ENCODE data around the gene ABAT.
A peak's percentile ranks its signal among the peaks of the same experiment; 100 is the strongest.
"Not testable (repeated sequence)": the region's sequence is repeated elsewhere in the genome, so short reads cannot be mapped to it uniquely, and the experiment has no call there.

ABAT gene

DNA sequence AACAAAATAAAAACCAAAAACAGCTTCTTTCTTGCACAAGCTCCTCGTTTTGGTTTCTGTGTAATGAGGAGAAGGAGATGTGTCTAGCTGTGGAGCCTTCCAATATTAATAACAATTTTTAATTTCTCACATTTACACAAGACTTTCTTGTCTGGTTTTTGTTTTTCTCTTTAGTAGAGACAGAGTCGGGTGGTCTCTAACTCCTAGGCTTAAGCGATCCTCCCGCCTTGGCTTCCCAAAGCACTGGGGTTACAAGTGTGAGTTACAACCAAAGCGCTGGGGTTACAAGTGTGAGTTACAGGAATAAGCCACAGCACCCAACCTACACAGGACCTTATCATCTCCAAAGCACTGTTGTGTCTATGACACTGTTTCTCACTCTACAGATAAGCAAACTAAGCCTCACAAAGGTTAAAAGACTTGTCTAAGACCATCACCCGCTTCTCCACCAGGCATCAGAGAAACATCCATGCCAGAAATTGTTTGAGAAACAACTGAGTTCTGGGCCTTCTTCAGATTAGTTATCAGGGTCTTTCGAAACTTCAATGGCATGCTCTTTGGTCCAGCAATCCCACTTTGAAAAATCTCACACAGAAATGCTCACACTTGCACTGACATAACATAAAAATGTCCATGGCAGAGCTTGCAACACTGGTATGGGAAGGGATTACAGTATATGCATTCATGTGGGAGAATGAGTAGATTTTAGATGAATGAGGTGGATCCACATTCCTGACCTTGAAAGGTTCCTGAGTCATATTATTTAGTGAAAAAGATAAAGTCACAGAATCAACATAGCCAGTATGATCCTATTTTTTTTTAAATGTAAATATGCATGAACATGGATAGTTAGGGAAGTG lies 3.9 kb downstream of the ABAT start:
- DNase-seq (ENCODE audit: low spot score) = no peak

GRCh38 chr16:8679151-8679550 lies 4.7 kb downstream of the ABAT start:
- FAIRE-seq (no peak), DNase-seq (ENCODE audit: low spot score) (no peak)

More for the DNA sequence above, 3.9 kb downstream of the ABAT start:
- FAIRE-seq = no peak

DNA sequence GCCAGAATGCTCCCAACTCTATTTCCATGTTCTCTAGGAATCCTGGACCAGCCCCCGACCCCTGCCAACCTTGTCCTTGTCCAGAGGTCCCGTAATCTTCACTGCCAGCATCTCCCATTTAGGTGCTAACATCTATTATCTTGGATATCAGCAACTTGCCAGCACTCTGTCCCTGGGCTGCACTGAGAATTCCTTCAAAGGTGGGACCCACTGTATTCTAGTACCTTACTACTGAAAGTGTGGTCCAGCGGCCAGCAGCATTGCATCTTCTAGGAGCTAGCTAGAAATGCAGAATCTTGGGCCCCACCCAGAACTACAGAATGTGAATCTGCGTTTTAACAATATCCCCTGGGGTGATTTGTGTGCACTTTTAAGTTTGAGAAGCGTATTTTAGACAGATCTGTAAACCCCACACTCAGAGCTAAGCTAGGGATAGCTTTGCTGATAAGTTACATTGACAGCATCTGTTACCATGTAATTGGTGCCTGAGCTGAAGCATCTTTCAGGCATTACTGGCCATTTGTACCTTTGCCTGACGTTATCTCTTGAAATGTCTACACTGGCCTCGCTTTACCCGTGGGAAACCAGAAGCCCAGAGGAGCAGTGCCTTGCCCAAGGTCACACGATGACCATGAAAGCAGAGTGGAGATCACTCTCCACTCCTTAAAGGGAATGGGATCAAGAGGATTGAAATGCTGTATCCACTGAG lies 8.3 kb downstream of the ABAT start:
- FAIRE-seq (no peak), DNase-seq (ENCODE audit: low spot score) (no peak)

DNA sequence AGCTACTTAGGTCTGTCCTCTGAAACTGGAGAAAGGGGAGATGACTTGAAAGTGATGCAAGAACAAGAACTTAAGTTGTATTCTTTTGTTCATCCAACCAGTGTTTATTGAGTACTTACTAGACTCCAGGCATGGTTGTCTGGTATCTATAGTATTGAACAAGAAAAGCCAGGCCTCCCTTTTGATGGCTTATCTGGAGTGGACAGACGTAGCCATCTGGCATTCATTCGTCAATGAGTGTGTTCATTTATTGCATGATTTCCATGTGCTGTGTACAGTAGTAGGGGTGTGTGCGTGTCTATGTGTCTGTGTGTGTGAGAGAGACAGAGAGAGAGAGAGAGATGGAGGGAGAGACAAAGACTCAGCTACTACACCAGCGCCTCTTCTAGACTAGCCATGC lies 9.2 kb downstream of the ABAT start:
- FAIRE-seq = no peak
- DNase-seq (ENCODE audit: low spot score) = no peak

DNA sequence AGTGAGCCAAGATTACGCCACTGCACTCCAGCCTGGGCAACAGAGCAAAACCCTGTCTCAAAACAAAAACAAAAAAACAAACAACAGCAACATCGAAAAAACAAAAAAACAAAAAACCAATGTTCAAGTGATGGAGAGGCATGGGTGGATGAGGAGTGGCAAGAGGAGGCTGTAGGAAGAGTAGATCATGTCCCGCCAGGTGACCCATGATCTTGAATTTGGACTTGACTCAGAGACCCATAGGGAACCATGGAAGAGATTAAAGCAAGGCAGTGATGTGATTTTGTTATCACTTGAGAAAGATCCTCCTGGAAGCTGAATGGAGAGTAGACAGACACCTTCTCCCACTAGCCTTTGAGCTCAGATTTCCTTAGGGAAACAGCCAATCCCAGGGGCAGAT lies 11.2 kb downstream of the ABAT start:
- FAIRE-seq (no peak), DNase-seq (ENCODE audit: low spot score) (no peak)

GRCh38 chr16:8686031-8686621 lies 11.7 kb downstream of the ABAT start:
- FAIRE-seq (no peak), DNase-seq (ENCODE audit: low spot score) (no peak)

DNA sequence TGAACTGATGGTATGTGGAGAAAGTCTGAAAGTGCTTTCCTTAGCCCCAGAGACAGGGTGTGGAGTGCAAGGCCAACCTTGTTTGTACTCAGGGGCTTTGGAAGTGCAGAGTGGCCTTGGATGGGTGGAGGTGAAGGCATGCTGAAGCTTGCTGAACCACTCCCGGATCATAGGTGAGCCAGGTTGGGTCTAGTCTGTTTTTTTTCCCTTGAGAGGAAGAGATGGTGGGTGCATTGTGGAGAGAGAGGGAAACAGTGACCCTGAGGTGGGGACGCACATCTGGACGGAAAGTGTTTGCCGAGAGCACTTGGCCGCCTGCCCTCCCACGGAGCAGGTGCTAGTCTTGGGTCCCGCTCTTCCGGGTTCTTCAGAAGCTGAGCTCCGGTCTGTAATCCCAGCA lies 12.5 kb downstream of the ABAT start:
- FAIRE-seq (no peak), DNase-seq (ENCODE audit: low spot score) (no peak)

GRCh38 chr16:8689686-8690085 lies 15.3 kb downstream of the ABAT start:
- no peak for FAIRE-seq
- no peak for DNase-seq (ENCODE audit: low spot score)

GRCh38 chr16:8691728-8692127 lies 17.3 kb downstream of the ABAT start:
- DNase-seq (ENCODE audit: low spot score) (no peak), FAIRE-seq (peak; percentile 32)

GRCh38 chr16:8694795-8695728 lies 20.6 kb downstream of the ABAT start:
- FAIRE-seq = no peak
- no peak for DNase-seq (ENCODE audit: low spot score)

- FAIRE-seq = no peak
- no peak for DNase-seq (ENCODE audit: low spot score)
These were observed 22.5 kb downstream of the ABAT start for GRCh38 chr16:8696880-8697279.

DNA sequence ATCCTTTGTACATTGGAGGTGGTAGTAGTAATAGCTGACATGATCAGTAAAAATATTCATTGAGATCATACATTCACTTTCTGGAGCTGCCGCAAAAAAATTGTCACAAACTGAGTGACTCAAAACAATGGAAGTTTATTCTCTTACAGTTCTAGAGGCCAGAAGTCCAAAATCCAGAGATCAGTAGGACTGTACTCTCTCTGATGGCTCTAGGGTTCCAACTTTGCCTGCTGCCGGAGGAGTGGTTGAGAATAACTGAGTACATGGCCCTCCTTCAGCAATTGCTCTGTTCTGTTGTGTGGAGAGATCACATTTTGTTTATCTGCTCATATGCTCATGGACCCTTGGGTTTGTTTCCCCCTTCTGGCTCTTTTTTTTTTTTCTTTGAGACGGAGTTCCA lies 23.5 kb downstream of the ABAT start:
- no peak for FAIRE-seq

DNA sequence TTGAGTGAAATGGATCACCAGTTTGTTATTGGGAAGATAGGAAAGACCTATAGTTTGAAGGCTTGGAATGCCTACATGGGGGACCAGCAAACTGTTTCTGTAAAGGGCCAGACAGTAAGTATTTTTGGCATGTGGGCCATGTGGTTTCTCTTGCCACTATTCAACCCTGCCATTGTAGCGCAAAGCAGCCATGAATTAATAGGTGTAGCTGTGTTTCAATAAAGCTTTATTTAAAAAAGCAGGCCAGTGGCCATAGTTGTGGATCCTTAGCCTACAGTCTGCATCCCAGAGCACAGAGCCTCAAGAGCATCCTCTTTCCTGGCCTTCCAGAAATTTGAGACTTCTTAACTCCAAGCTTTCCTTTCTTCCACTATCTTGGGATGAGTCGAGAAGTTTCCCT lies 29.3 kb downstream of the ABAT start:
- no peak for DNase-seq (ENCODE audit: low spot score)
- no peak for FAIRE-seq

More for the DNA sequence above, 23.5 kb downstream of the ABAT start:
- no peak for DNase-seq (ENCODE audit: low spot score)

DNA sequence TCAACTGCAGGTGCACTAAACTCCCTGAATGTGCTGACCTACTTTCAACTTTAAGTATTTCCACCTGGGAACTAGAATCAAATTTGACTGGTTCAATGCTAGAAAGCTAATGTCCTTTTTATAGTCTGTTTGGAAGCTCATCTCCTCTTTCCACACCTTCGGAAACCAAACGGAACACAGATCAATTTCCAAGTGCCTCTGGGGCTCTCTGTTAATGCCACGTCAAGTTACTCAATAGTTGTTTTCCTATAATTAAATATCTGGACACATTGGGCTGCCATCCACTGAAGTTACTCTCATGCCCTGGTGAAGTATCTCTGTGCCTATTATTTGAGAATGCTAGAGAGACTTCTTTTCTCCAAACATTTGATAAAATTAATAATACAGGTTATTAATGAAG lies 29.7 kb downstream of the ABAT start:
- DNase-seq (ENCODE audit: low spot score) (no peak), FAIRE-seq (no peak)

GRCh38 chr16:8705100-8705822 lies 30.8 kb downstream of the ABAT start:
- FAIRE-seq; DNase-seq (ENCODE audit: low spot score): not testable (repeated sequence)

DNA sequence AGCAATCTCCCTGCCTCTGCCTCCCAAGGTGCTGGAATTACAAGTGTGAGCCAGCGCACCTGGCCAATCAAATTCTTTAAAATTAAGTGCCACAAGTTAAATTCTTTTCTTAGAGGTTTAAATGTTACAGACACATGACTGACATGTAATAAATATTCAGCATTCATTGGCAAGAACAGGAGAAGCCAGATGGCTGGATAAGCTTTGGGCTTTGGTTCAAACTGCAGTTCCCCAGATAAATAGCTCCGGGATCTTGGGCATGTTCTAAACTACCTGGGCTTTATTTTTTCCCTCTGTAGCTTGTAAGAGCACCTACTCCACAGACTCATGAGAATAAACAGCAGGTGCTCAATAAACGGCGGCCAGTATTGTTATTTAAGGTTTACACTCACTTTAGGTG lies 34.1 kb downstream of the ABAT start:
- DNase-seq (ENCODE audit: low spot score) = no peak
- FAIRE-seq = no peak

- no peak for DNase-seq (ENCODE audit: low spot score)
- no peak for FAIRE-seq
These were observed 38.4 kb downstream of the ABAT start for GRCh38 chr16:8712589-8713361.

DNA sequence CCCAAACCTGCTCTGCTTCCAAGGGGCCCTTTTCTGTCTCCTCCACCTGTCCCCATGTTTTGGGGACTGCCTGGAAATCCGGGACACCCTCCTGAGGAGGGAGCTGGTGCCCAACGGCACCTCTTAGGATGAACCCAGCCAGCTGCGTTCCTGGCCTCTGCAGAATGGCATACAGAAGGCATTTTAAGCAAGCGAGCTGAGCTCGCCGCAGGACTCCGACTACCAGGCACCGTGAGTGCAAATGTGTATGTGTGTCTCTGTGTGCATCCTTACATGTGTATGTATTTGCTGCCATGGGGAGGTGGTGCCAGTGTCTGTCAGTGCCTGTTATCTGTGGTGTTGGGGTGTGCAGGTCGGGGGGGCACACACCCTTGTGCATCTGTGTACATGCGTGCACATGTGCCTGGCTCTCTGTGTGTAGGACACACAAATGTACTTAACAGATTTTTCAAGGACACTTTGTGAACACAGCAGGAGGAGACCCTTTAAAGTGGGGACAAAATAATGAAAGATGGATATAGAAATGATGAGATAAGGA lies 39.3 kb downstream of the ABAT start:
- peak; percentile 27 for FAIRE-seq
- no peak for DNase-seq (ENCODE audit: low spot score)

DNA sequence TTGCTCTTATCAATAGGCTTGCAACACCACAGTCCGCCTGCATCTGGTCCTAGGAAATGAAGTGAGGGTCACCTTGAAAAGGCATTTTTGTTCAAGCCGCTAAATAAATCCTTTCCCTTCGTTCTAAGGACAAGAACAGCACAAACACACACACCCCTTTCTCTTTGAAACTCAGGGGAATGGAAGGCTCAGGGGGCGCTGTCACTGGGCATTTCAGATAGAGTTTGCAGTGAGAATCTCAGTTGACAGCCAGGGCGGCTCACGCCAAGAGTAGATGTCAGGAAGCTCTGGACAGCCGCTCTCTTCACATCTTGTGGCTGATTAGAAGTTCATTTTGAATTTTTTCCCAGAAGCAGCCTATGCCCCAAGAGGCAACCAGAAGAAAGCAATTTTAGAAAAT lies 39.8 kb downstream of the ABAT start:
- no peak for FAIRE-seq

GRCh38 chr16:8714807-8715206 lies 40.4 kb downstream of the ABAT start:
- no peak for FAIRE-seq
- DNase-seq (ENCODE audit: low spot score) = no peak

More for the DNA sequence above, 39.8 kb downstream of the ABAT start:
- no peak for DNase-seq (ENCODE audit: low spot score)

Measured in urothelium cell line (cell line).